ENCODE results near the gene ERCC8. TPM values are rescaled to one million over a fixed set of nuclear protein-coding genes. Genes with fewer than 3 reads are reported as not detected.
"Not testable (repeated sequence)": the region's sequence is repeated elsewhere in the genome, so short reads cannot be mapped to it uniquely, and the experiment has no call there.

ERCC8 gene
- polyA plus RNA-seq, 12 donors: 7.8 to 18.6 (median 15.8) TPM; not detected in 1

GRCh38 chr5:60929024-60929423 lies 15.8 kb downstream of the ERCC8 start:
- no peak for DNase-seq

DNA sequence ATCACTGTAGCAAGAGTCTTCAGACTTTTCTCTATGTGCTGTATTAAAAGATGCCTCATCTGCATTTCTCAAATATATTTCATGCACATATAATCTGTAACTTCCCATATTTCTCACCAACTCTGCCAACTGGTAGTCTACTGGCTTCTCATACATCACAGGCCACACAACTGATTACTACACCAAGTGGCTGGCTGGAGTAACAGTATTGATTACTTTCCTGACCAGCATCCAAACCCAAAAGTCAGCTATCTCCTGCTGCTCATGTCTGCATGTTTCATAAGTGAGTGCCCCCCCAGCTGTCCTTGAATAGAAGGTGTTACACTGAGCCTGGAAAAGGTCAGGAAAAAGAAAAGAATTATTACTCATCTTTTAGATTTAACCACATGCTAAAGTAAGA lies 17.4 kb downstream of the ERCC8 start:
- DNase-seq: no peak

- no peak for DNase-seq
These were observed 26.4 kb downstream of the ERCC8 start for GRCh38 chr5:60918466-60918865.

GRCh38 chr5:60916646-60917045 lies 28.2 kb downstream of the ERCC8 start:
- DNase-seq: no peak

DNA sequence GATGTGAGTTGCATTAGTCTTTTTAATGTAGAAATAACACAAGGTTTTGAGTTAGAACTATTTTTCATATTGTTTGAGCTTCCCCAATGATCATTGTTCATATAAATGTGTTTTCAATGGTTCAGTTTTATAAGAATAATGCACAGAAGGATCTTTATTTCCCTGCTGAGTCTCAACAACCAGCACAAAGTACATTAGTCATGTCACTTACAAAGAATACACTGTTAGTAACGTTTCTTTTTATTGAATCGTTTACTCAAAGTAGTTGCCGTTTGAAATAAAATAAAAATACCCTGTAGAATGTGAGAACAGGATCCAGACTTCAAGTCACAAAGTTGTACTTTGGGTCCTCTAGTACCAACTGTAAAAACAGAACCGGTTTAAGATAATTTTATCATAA lies 41.5 kb downstream of the ERCC8 start:
- DNase-seq: no peak

GRCh38 chr5:60896991-60897390 lies 47.9 kb downstream of the ERCC8 start:
- no peak for DNase-seq

DNA sequence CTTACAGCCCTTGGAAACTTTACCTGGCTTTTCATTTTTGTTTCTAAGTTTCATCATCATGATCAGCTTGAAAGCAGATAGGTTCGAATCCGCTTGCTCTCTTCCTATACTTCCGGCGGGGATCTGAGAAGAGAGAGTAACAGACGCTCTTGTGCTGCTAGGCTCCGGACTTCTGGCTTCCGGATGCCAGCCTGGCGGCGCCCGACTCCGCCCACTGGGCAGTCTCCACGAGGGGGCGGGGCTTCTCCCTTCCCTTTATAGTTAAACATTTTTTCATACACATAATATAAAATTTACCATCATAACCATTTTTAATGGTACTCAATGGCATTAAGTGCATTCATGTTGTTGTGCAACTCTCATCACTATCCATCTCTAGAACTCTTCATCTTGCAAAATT lies 51.3 kb downstream of the ERCC8 start:
- no peak for DNase-seq

DNA sequence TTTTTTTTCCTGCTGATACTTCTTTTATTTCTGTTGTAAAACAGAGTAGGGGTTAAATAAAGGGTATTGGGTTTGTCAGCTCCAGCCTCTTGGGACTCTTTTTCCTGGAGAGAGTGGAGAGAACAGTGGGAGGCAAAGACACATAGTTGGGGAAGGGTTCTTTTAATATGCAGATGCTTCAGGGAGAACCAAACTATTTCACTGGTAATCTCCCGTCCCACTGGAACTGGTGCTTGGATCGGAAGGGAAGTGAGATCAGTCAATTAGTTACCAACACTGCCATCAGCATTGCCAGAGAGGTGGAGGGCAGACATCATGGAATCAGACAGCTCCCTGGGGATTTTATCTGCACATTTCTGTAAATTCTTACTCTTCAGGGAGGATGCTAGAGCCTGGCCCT lies 53.2 kb downstream of the ERCC8 start:
- DNase-seq: no peak

- no peak for DNase-seq
These were observed 56.4 kb downstream of the ERCC8 start for GRCh38 chr5:60888359-60889061.

GRCh38 chr5:60887746-60888145 lies 57.1 kb downstream of the ERCC8 start:
- DNase-seq: peak; percentile 4

GRCh38 chr5:60887096-60887495 lies 57.8 kb downstream of the ERCC8 start:
- no peak for DNase-seq

- no peak for DNase-seq
These were observed 58.7 kb downstream of the ERCC8 start for GRCh38 chr5:60886158-60886557.

GRCh38 chr5:60883229-60883628 lies 61.6 kb downstream of the ERCC8 start:
- DNase-seq: no peak

GRCh38 chr5:60872892-60873291 lies 72.0 kb downstream of the ERCC8 start:
- no peak for DNase-seq

- no peak for DNase-seq
These were observed 74.0 kb downstream of the ERCC8 start for GRCh38 chr5:60870857-60871256.

DNA sequence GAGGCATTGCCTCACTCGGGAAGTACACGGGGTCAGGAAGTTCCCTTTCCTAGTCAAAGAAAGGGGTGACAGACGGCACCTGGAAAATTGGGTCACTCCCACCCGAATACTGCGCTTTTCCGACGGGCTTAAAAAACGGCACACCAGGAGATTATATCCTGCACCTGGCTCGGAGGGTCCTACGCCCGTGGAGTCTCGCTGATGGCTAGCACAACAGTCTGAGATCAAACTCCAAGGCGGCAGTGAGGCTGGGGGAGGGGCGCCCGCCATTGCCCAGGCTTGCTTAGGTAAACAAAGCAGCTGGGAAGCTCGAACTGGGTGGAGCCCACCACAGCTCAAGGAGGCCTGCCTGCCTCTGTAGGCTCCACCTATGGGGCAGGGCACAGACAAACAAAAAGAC lies 84.3 kb downstream of the ERCC8 start:
- not testable (repeated sequence) for DNase-seq

- no peak for DNase-seq
These were observed 88.8 kb downstream of the ERCC8 start for GRCh38 chr5:60856066-60856465.

DNA sequence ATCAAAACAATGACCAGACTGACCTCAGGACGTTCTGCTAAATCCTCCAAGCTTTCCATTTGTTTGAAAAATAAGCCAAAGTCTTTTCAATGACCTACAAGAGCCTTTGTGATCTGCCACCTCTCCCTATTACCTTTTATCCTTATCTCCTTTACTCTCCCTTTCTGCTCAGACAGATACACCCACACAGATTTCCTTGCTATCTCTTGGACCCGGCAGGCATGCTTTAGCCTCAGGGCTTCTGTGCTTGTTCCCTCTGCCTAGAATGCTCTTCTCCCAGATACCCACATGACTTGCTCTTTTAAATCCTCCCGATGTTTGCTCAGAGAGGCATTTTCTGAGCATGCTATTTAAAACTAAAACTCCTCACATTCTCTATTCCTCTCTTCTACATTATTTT lies 91.9 kb downstream of the ERCC8 start:
- DNase-seq: no peak

- no peak for DNase-seq
These were observed 92.6 kb downstream of the ERCC8 start for GRCh38 chr5:60852317-60852716.

GRCh38 chr5:60851626-60852025 lies 93.2 kb downstream of the ERCC8 start:
- no peak for DNase-seq

DNA sequence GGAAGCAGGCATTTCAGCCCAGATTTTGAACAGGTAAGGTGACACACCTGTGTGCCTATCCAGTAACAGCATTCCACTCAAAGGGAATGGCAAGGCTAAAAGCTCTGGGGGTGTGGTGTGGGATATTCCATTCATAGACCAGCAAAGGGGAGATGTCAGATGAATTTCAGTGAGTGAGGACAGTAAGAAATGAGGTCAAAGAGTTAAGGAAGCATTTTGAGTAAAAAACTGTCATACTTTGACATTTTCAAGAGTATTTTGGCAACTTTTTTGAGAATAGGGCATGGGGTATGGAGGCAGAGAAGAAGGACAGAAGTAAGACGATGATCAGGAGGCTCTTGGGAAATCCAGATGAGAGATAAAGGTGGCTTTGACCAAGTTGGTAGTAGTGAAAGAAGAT lies 98.6 kb downstream of the ERCC8 start:
- no peak for DNase-seq

DNA sequence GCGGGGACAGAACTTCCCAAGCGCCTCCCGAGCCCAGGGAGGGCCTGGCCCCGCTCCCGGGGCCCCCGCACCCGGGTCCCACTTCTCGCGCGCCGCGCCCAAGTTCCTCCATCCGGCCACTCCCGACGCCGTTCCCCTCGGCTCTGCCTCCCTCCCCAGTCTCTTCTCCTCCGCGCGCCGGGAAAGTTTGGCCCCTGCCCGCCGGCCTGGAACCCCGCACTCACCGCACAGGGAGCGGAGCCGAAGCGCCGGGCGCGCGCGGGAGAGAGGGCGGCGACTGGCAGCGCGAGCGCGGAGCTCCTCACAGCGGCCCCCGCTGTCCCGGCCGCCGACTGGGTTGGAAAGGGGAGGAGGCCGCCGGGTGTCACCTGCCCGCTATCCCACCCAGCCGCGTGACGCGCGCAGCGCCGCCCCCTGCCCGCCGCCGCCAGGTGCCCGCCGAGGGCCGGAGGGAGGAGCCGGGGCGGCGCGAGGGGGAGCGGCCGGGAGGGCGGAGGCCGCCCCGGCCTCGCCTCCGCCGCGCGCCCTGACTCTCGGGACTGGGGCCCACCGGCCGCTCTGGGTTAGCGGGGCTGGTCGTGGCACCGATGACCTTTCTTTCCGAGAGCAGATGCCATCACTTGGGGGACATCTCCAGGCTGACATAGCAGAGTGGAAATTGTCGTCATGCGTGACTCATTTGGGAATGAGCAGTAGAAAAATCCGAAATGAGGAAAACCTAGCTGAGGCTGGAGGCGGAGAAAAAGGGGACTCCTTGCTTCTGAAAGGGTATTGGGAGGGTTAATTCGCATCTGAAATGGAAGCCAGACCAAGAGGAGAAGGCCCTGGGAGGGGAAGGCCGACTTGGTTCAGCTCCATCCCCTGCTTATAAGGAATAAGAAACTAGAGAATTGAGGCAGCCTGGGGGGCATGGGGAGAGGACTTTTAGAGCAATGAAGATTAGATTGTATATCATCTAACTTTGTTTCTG lies 100.6 kb downstream of the ERCC8 start, which contains the start of gene ELOVL7:
Gene ELOVL7 (minus strand): TSS at position 334 of the 970 bp plus-strand sequence. CDS start 56,872 bp downstream, outside the sequence.
- no peak for DNase-seq

DNA sequence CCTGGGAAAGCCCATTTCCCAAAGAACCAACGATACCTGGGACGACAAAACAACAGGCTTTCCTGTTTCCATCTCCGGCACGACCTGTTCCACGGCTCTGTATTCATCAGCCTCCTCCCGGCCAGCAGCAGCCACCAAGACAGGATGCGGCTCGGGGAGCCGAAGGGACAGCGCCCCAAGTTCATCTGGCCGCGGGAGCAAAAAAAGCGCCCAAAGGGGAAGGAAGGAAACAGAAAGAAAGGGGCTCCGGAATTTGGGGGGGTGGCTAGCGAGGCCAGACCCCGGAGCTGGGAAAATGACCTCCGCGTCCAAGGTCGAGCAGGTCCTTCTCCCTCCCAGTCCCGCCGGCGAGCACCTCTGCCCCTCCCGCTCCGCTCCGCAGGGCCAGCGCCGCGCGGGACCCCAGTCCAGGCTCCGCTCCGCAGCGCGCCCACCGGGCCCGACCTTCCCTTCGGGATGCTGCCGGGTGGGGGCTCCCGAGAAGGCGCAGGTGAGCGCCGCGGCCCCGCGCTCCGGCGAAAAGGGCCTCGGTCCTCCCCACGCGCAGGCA lies 101.4 kb downstream of the ERCC8 start:
- no peak for DNase-seq
